DND-41 (cell line): Measurements from ENCODE around the gene VPS33B.

Experiments
- EZH2 ChIP-seq: IDR thresholded peaks from 3 replicates; pipeline ENCODE4 v1.6.1; 2012; ENCODE audit warnings: borderline replicate concordance, low read depth, mild to moderate bottlenecking, moderate library complexity, low read length, inconsistent platforms; ENCODE audit not compliant: severe bottlenecking
- TF ChIP-seq, protein P1 (sequence below): IDR thresholded peaks from 2 replicates; pipeline ENCODE4 v1.5.1; 2012; ENCODE audit warnings: borderline replicate concordance, low read length, moderate library complexity, mild to moderate bottlenecking; ENCODE audit not compliant: poor library complexity, severe bottlenecking; ENCODE audit errors: extremely low read depth

DNA sequence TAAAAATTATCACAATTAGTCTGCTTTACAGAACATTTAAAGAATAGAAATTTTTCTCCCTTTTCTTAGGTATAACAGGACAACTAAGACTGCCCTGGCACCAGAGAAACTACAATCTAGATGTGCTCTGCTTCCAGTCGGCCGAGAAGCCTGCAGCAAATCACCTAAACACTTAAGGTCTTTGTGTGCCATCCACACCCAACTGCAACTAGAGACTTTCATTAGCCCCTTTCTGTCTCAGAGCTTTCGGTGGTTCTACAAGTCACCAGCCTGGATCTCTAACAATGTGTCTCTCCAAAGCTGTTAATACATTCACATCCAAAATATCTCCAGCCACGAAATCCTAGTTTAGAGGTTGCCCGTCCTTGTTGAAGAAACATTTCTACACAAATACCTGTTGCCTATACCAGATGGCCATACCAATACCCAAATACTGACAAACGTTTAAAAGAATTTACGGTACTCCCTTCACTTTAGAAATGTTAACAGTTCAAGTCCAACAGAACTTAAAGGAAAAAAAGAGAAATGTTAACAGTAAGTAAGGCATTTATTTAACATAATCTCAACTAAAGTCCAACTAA, 34.7 kb downstream of the VPS33B start:
- TF ChIP-seq, protein P1, sequence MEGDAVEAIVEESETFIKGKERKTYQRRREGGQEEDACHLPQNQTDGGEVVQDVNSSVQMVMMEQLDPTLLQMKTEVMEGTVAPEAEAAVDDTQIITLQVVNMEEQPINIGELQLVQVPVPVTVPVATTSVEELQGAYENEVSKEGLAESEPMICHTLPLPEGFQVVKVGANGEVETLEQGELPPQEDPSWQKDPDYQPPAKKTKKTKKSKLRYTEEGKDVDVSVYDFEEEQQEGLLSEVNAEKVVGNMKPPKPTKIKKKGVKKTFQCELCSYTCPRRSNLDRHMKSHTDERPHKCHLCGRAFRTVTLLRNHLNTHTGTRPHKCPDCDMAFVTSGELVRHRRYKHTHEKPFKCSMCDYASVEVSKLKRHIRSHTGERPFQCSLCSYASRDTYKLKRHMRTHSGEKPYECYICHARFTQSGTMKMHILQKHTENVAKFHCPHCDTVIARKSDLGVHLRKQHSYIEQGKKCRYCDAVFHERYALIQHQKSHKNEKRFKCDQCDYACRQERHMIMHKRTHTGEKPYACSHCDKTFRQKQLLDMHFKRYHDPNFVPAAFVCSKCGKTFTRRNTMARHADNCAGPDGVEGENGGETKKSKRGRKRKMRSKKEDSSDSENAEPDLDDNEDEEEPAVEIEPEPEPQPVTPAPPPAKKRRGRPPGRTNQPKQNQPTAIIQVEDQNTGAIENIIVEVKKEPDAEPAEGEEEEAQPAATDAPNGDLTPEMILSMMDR: no peak
- TF ChIP-seq EZH2: no peak
